ENCODE data around the gene RAPH1.

DNA sequence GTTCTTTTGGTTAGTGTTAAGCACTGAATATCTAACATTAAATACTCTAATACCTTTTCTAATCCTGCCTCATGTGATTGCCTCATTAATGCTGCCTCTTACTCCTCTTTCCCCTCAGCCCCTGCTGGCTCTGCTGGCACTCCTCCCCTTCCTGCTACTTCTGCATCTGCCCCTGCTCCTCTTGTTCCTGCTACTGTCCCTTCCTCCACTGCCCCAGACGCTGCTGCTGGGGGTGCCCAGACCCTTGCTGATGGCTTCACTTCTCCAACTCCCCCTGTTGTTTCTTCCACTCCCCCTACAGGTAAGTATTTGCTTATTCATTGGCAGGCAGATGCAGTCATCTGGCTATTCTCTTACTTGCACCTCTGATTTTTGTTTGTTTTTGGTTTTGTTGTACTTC, 138.4 kb downstream of the RAPH1 start:
- TF ChIP-seq, protein P1, sequence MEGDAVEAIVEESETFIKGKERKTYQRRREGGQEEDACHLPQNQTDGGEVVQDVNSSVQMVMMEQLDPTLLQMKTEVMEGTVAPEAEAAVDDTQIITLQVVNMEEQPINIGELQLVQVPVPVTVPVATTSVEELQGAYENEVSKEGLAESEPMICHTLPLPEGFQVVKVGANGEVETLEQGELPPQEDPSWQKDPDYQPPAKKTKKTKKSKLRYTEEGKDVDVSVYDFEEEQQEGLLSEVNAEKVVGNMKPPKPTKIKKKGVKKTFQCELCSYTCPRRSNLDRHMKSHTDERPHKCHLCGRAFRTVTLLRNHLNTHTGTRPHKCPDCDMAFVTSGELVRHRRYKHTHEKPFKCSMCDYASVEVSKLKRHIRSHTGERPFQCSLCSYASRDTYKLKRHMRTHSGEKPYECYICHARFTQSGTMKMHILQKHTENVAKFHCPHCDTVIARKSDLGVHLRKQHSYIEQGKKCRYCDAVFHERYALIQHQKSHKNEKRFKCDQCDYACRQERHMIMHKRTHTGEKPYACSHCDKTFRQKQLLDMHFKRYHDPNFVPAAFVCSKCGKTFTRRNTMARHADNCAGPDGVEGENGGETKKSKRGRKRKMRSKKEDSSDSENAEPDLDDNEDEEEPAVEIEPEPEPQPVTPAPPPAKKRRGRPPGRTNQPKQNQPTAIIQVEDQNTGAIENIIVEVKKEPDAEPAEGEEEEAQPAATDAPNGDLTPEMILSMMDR (IDR thresholded peaks at IDR 0.05), result peak in 2 of 4 experiments; percentile 22 to 26
- TF ChIP-seq EP300 (IDR thresholded peaks at IDR 0.05), result no peak
